ENCODE measurements around the gene MICA. TPM values are rescaled to one million over a fixed set of nuclear protein-coding genes. Genes with fewer than 3 reads are reported as not detected.
A peak's percentile ranks its signal among the peaks of the same experiment; 100 is the strongest.

The MICA gene
- 10 to 100 TPM; 14.6 to 19.7 (median 15.2) TPM for total RNA-seq
- 10 to 100 TPM in 2 of 3 donors, 1 to 10 TPM in 1; 7.8 to 27.4 (median 17.0) TPM for polyA plus RNA-seq
- long read RNA-seq, donor 1, partial matches to known transcripts, result 0 of 1 reads
- long read RNA-seq, donor 1, other reads (novel, unspliced or antisense), result 0 of 1 reads
- long read RNA-seq, donor 2, partial matches to known transcripts, result 0 of 2 reads
- long read RNA-seq, donor 2, other reads (novel, unspliced or antisense), result 0 of 2 reads

DNA sequence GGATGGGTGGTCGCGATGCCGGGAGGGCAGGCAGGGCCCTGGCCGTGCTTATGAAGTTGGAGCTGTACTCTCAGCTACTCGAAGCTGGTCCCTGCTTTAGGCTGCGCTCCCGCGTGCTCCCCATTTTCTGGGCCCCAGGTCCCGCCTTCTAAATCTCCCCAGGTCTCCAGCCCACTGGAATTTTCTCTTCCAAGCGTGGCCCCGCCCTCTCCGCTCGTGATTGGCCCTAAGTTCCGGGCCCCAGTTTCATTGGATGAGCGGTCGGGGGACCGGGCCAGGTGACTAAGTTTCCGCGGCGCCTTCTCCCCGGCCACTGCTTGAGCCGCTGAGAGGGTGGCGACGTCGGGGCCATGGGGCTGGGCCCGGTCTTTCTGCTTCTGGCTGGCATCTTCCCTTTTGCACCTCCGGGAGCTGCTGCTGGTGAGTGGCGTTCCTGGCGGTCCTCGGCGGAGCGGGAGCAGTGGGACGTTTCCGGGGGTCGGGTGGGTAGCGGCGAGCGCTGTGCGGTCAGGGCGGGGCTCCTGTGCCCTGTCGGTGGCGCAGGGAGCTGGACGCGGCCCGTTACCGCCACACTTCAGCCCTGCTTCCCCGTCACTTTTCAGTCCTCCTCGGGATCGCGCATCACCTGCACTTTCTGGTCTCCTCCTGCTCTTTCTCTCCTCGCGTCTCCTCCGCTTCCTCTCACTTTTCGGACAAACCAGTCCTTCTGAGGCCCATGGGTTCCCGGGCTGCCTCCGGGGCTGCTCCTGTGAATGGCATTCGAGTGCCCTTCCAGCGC lies at the start of gene MICA:
Gene MICA, plus strand, starts transcription at position 313 of the 778 bp plus-strand sequence. Its CDS starts 38 bp downstream, at position 351.
- DNase-seq, result peak; percentile 94
- peaks cover 17 to 85% (median 64%) of the 10 kb centered on the region in 6 donors for H3K4me1 ChIP-seq
- 1 to 4% (median 1%) methylated on average over 54 to 58 of the region's 58 CpGs for WGBS, 5 donors
- H3K36me3 ChIP-seq, result no peaks in the 10 kb centered on the region
- H3K27me3 ChIP-seq (replicated peaks in 1 of 7), result no peaks in the 10 kb centered on the region
- TF ChIP-seq POLR2AphosphoS5 (IDR thresholded peaks at IDR 0.05), result peak; percentile 83 to 91 (median 85)
- TF ChIP-seq, protein P1, sequence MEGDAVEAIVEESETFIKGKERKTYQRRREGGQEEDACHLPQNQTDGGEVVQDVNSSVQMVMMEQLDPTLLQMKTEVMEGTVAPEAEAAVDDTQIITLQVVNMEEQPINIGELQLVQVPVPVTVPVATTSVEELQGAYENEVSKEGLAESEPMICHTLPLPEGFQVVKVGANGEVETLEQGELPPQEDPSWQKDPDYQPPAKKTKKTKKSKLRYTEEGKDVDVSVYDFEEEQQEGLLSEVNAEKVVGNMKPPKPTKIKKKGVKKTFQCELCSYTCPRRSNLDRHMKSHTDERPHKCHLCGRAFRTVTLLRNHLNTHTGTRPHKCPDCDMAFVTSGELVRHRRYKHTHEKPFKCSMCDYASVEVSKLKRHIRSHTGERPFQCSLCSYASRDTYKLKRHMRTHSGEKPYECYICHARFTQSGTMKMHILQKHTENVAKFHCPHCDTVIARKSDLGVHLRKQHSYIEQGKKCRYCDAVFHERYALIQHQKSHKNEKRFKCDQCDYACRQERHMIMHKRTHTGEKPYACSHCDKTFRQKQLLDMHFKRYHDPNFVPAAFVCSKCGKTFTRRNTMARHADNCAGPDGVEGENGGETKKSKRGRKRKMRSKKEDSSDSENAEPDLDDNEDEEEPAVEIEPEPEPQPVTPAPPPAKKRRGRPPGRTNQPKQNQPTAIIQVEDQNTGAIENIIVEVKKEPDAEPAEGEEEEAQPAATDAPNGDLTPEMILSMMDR (IDR thresholded peaks at IDR 0.05 in 8 of 11, conservative IDR thresholded peaks at IDR 0.05 in 3 of 11), result peak in 4 of 11 experiments; percentile 7 to 30 (median 18)
- no peak for TF ChIP-seq POLR2A (IDR thresholded peaks at IDR 0.05)
- H3K4me3 ChIP-seq, result peak within 1 kb of the TSS; percentile 63 to 89 (median 67)
- intact Hi-C loops (cut with DNase I; ENCODE audit: low total_unique reads), result loop anchor here (10.0 kb wide), 1 partner anchor 91 kb away; the partner anchor contains the start of gene MICB
- H3K9me3 ChIP-seq, result no peaks in the 10 kb centered on the region
- H3K27ac ChIP-seq, result peak within 1 kb of the TSS; percentile 6 to 99 (median 98)

DNA sequence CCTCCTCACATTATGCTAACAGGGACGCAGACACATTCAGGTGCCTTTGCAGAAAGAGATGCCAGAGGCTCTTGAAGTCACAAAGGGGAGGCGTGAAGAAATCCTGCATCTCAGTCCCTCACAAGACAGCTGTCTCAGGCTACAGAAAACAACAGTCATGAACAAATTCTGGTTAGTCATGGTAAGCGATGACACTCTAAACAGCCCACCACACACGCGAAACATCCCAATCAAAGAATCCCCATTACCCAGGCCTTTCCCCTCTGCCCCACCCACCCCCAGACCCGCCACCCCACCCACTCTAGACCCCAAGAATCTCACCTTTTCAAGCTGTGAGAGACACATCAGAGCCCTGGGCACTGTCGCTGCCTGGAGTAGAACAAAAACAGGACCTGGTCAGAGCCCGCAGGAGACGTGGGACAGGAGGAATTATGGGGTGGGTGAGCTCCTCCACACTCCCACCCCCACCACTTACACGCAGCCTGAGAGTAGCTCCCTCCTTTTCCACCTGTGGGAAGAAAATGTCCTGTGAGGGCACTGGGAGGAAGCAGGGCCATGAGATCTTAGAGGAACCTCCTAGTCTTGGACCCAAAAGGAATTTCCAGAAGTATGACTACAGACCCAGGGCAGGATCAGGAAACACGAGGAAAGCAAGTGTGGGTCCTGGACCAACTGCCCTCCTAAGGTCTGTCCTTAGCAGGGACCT lies 49.1 kb upstream of the MICA start:
- Histone ChIP-seq H3K4me1 (peaks cover 19 to 64% (median 46%) of the 10 kb centered on the region in 6 donors), H3K36me3 (peaks cover 0 to 41% (median 27%) of the 10 kb centered on the region in 6 donors), H3K4me3 (peak overlapping the region; percentile 61 to 87 (median 70)), H3K27ac (peak overlapping the region in 5 of 8 donors; percentile 20 to 98 (median 93)), H3K9me3 (no peaks in the 10 kb centered on the region), H3K27me3 (replicated peaks in 1 of 7) (no peaks in the 10 kb centered on the region)
- WGBS, 5 donors, result 27 to 57% (median 43%) methylated on average over 9 to 11 of the region's 11 CpGs
- no peak for DNase-seq
- intact Hi-C loops (cut with DNase I; ENCODE audit: low total_unique reads), result loop anchor here (5.0 kb wide), 1 partner anchor 82 kb away; the partner anchor contains the start of gene HLA-C
- TF ChIP-seq POLR2AphosphoS5 (IDR thresholded peaks at IDR 0.05), result no peak
- no peak for TF ChIP-seq POLR2A (IDR thresholded peaks at IDR 0.05)
- TF ChIP-seq, protein P1 (IDR thresholded peaks at IDR 0.05 in 8 of 11, conservative IDR thresholded peaks at IDR 0.05 in 3 of 11), result no peak

DNA sequence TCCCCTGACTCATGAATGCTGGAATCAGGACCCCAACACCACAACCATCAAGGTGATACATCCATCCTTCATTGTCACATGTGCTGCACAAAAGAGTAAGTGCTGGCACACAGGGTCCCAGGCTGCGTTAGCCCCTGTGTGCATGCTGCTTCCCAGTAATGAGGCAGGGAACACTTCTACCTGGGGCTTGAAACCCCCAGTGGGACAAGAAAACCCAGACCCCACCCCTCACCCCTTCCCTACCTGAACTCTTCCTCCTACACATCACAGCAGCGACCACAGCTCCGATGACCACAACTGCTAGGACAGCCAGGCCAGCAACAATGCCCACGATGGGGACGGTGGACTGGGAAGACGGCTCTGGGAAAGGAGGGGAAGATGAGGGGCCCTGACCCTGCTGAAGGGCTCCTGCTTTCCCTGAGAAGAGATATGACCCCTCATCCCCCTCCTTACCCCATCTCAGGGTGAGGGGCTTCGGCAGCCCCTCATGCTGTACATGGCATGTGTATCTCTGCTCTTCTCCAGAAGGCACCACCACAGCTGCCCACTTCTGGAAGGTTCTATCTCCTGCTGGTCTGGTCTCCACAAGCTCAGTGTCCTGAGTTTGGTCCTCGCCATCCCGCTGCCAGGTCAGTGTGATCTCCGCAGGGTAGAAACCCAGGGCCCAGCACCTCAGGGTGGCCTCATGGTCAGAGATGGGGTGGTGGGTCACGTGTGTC lies 48.4 kb upstream of the MICA start:
- H3K36me3 ChIP-seq, result peaks cover 0 to 41% (median 27%) of the 10 kb centered on the region in 6 donors
- peak overlapping the region; percentile 61 to 87 (median 70) for H3K4me3 ChIP-seq
- H3K27ac ChIP-seq, result peak overlapping the region in 6 of 8 donors; percentile 20 to 98 (median 92)
- WGBS, 5 donors, result 30 to 54% (median 44%) methylated on average over 10 to 11 of the region's 11 CpGs
- no peaks in the 10 kb centered on the region for H3K27me3 ChIP-seq (replicated peaks in 1 of 7)
- intact Hi-C loops (cut with DNase I; ENCODE audit: low total_unique reads), result loop anchor here (5.0 kb wide), 1 partner anchor 83 kb away; the partner anchor contains the start of gene HLA-C
- TF ChIP-seq, protein P1 (IDR thresholded peaks at IDR 0.05 in 8 of 11, conservative IDR thresholded peaks at IDR 0.05 in 3 of 11), result no peak
- TF ChIP-seq POLR2AphosphoS5 (IDR thresholded peaks at IDR 0.05), result peak in 2 of 3 donors; percentile 7 to 40
- TF ChIP-seq POLR2A (IDR thresholded peaks at IDR 0.05), result no peak
- H3K9me3 ChIP-seq, result no peaks in the 10 kb centered on the region
- H3K4me1 ChIP-seq, result peaks cover 19 to 64% (median 46%) of the 10 kb centered on the region in 6 donors
- DNase-seq, result peak; percentile 71
